Activated CD4-positive, alpha-beta T cell treated with anti-CD3 and anti-CD28 coated beads, Interleukin-2, Interleukin-4, amounts not matched to agents 100 ng/mL and 50 ng/mL, durations not matched to agents 16 hours and 8 hours (primary cell): ENCODE data around the gene NDUFAB1.
"Not testable (repeated sequence)": the region's sequence is repeated elsewhere in the genome, so short reads cannot be mapped to it uniquely, and the experiment has no call there.

ENCODE experiments used
- DNase-seq: peaks from one replicate; pipeline ENCODE4 v3.0.0-alpha.2; 2020; ENCODE audit warnings: low spot score

NDUFAB1 gene

DNA sequence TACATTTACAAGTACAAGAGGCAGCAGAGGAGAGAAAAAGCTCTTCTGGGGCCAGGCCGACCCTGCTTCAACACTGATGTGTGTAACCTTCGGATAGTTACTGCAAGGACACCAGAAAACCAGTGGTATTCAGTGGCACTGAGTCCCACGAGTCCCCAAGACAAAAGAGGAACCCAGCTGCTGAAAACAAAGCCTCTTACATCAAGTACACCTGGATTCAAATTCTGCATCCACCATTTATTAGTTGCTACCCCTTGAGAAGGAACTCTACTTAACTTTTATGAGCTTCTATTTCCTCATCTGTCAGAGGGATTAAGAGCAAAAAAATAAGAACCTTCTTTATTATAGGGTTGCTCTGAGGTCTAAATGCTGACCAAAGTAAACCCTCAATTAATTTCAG is 41.6 kb downstream of the NDUFAB1 start:
- no peak for DNase-seq

DNA sequence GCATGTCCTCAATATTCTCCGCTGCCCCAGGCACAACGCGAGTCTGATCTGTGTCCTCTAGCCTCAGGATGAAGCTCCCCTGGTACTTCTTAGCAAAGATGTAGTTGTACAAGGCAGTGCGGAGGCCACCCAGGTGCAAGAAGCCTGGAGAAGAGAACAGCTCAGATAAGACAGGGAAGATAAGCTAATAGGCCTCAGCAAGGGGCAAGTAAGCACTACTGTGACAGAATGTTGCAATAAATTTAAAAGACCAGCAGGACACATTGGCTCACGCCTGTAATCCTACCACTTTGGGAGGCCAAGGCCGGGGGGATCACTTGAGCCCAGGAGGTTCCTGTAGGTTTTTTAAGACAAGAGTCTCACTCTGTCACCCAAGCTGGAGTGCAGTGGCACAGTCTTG is 44.0 kb downstream of the NDUFAB1 start:
- DNase-seq = no peak

DNA sequence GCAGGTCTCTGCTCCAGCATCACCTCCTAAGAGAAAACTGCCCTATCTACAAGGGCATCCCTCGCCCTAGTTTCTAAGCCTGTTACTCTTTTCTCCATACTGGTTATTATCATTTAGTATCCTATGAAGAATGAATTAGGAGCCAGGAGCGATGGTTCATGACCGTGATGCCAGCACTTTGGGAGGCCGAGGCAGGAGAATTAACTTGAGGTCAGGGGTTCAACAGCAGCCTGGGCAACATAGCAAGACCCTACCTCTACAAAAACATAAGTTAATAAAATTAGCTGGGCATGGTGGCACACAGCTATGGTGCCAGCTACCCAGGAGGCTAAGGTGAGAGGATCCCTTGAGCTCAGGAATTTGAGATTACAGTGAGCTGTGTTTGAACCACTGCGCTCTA is 46.2 kb downstream of the NDUFAB1 start:
- no peak for DNase-seq

DNA sequence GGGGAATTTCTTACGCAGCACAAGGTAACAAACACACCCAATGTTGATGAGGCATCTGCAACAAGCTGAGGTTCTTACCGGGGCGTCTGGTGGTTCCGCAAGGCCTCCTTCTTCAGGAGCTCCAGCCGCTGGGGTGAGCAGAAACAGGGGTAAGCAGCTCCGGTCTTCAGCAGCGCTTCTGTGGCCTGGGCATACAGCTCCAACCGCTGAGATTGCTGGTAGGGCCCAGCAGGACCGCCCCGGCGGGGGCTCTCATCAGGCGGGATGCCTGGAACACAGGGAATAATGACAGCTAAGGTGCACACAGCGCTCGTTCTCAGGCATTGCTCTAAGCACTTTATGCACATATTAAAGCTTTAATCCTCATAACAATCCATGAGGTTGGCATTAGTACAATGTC is 51.7 kb downstream of the NDUFAB1 start:
- no peak for DNase-seq

DNA sequence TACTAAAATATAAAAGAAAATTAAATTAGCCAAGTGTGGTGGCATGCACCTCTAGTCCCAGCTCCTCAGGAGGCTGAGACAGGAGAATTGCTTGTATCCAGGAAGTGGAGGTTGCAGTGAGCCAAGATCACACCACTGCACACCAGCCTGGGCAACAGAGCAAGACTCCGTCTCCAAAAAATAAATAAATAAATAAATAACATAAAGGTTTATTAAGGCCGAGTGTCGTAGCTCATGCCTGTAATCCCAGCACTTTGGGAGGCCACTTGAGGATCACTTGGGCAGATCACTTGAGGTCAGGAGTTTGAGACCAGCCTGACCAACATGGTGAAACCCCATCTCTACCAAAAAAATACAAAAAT is 55.3 kb downstream of the NDUFAB1 start:
- DNase-seq = not testable (repeated sequence)

DNA sequence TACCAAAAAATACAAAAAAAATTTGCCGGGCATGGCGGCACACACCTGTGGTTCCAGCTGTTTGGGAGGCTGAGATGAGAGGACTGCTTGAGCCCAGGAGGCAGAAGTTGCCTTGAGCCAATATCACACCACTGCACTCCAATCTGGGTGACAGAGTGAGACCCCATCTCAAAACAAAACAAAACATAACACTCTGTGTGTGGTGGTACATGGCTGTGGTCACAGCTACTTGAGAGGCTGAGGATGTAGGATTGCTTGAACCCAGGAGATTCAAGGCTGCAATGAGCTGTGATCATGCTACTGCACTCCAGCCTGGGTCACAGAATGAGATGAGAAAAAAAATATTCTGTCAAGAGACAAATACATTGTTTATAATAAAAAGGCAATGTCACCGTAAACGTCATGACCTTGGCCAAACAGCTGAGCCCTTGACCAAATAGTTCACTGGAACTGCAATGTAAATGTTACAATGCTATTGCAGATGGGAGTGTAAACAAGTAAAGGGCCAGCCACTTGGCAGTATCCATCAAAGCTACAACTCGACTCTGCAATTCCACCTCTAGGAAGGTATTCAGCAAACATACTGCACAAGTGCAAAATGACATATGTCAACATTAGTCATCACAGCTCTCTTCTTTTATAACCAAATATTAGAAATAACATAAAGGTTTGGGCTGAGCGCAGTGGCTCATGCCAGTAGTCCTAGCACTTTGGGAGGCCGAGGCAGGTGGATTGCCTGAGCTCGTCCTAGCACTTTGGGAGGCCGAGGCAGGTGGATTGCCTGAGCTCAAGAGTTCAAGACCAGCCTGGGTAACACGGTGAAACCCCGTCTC is 55.9 kb downstream of the NDUFAB1 start:
- no peak for DNase-seq

DNA sequence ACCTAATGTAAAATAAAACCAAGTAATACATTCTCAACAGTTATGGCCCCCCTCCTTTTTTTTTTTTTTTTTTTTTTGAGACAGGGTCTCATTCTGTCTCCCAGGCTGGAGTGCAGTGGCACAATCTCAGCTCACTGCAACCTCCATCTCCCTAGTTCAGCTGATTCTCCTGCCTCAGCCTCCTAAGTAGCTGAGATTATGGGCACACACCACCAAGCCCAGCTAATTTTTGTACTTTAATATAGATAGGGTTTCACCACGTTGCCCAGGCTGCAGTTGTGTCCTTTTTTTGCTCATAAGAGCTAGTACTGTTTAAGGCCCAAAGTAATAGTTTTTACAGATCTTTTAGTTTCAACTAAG is 57.2 kb downstream of the NDUFAB1 start:
- no peak for DNase-seq

DNA sequence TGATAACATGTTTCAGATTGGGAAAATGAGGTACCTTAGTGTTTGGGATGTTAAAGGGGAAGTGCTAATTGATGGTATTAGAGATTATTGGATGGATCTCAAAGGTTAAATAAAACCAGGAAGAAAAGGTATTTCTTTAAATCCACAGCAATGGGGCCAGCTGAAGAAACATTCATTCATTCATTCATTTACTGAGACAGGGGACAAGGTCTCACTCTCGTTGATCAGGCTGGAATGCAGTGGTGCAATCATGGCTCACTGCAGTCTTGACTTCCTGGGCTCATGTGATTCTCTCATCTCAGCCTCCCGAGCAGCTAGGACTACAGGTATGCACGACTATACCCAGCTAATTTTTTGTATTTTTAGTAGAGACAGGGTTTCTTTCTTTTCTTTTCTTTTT is 58.7 kb downstream of the NDUFAB1 start:
- no peak for DNase-seq

DNA sequence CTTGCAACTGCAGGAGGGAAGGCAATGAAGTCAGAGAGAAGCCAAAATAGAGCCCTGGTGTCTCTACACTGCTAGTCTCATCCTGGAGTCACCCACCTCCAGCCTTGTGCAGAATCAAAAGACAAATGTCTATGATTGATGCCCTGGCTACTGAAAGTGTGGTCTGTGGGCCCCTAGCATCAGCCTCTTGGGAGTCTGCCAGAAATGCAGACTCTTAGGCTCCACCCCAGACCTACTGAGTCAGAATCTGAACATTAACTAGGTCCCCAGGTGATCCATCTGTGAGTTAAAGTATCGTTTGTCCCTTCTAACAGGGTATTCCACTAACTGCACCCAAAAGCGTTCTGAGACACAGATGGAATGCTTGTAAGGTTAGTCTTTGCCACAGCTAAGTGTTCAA is 60.2 kb downstream of the NDUFAB1 start:
- DNase-seq = no peak

DNA sequence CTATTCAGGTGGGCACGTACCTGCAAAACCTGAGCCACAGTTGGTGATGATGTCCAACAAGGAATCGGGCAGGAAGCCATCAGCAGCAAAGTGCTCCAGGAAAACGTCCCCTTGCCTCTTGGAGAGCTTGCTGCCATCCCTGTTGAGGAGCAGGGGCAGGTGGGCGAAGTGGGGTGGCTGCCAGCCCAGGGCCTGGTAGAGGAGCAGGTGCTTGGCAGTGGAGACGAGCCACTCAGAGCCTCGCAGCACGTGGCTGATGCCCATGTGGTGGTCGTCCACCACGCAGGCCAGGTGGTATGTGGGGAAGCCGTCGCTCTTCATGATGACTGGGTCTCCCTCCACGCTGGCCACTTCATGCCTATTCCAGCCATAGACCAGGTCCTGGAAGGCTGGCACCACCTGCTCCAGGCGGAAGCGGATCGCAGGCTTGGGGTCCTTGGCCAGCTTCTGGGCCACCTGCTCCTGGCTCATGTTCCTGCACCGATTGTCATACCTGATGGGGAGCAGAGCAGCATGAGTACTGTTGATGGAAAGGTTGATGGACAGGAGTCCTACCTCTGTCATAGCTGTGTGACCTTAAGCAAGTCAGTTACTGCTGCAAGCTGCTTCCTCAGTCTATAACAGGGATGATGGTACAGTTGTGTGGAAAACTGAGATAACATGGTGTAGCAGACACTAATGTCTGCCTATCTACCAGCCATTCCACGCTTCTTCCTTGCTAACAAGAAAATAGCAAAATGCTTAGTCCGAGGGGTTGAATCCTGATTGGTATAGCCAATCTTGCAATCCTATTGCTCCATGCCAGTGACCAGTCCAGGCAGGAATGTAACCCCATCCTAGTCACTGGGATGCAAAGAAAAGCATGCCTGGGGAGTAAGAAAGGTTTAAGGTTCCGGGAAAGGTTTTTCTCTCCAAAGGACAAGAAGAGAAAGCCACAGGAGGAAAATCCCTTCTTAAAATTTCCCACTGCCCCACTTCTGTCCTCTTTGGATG is 61.0 kb downstream of the NDUFAB1 start:
- no peak for DNase-seq

DNA sequence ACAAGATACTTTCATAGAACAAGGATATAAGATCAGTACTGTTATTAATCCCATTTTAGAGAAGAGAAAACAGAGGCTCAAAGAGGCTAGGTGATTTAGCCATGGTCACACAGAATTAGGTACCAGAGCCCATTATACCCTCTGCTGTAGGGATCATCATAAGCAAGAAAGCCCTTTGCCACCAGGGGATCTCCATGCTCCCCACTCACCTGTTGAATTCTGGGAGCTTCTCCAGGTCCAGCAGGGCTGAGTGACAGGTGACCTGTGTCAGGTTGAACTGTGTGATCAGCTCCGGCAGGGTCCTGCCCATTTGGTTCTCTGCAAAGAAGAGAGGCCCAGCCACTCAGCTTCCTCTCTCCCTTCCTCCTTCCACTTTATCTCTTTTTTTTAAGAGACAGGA is 63.7 kb downstream of the NDUFAB1 start:
- DNase-seq = no peak
